HG03066 (cell line): ENCODE results near the gene RBMS1.
"Not testable (repeated sequence)": the region's sequence is repeated elsewhere in the genome, so short reads cannot be mapped to it uniquely, and the experiment has no call there.

Experiments
- ATAC-seq: cut with Tn5 transposase; IDR thresholded peaks from one replicate; pipeline ENCODE4 v1.9.1; 2021; ENCODE audit warnings: low read depth; ENCODE audit not compliant: unreplicated experiment

RBMS1 gene

GRCh38 chr2:160437273-160437672, 56.3 kb downstream of the RBMS1 start:
- no peak for ATAC-seq

GRCh38 chr2:160434254-160434948, 59.2 kb downstream of the RBMS1 start:
- no peak for ATAC-seq

GRCh38 chr2:160433466-160434140, 60.0 kb downstream of the RBMS1 start:
- ATAC-seq = no peak

- no peak for ATAC-seq
These were observed 61.0 kb downstream of the RBMS1 start for GRCh38 chr2:160432633-160433032.

GRCh38 chr2:160431441-160431840, 62.2 kb downstream of the RBMS1 start:
- no peak for ATAC-seq

- ATAC-seq = no peak
These were observed 63.6 kb downstream of the RBMS1 start for GRCh38 chr2:160430001-160430344.

GRCh38 chr2:160429248-160430000, 64.2 kb downstream of the RBMS1 start:
- no peak for ATAC-seq

- ATAC-seq = no peak
These were observed 65.2 kb downstream of the RBMS1 start for GRCh38 chr2:160428405-160428763.

GRCh38 chr2:160427629-160428404, 65.8 kb downstream of the RBMS1 start:
- peak; percentile 49 for ATAC-seq

GRCh38 chr2:160426604-160427003, 67.0 kb downstream of the RBMS1 start:
- ATAC-seq = no peak

- no peak for ATAC-seq
These were observed 68.0 kb downstream of the RBMS1 start for GRCh38 chr2:160425434-160426151.

- no peak for ATAC-seq
These were observed 70.5 kb downstream of the RBMS1 start for GRCh38 chr2:160423126-160423525.

- ATAC-seq = not testable (repeated sequence)
These were observed 71.7 kb downstream of the RBMS1 start for GRCh38 chr2:160421646-160422501.

- ATAC-seq = no peak
These were observed 72.9 kb downstream of the RBMS1 start for GRCh38 chr2:160420711-160421110.

GRCh38 chr2:160419776-160420505, 73.7 kb downstream of the RBMS1 start:
- no peak for ATAC-seq

- ATAC-seq = no peak
These were observed 74.8 kb downstream of the RBMS1 start for GRCh38 chr2:160418853-160419252.

GRCh38 chr2:160418398-160418765, 75.2 kb downstream of the RBMS1 start:
- ATAC-seq = no peak

GRCh38 chr2:160417745-160418397, 75.7 kb downstream of the RBMS1 start:
- ATAC-seq = no peak
